Bone marrow (tissue), 2 donors: ENCODE results near the gene PROSER3.
"Not testable (repeated sequence)": the region's sequence is repeated elsewhere in the genome, so short reads cannot be mapped to it uniquely, and the experiment has no call there.

Experiments
- DNase-seq, 2 donors: peaks; one replicate each; lab custom pipeline; 2025; lab: John Stamatoyannopoulos, UW

The PROSER3 gene

DNA sequence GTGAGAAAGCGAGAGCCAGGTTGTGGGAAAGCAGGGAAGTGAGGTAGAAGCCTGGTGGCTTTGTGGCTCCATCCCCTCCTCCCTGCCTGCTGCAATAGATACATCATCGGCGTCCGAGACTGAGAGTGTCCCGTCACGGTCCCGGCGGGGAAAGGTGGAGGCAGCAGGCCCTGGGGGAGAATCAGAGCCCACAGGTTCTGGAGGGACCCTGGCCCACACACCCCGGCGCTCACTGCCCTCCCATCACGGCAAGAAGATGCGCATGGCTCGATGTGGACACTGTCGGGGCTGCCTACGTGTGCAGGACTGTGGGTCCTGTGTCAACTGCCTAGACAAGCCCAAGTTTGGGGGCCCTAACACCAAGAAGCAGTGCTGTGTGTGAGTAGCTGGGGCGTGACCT is 35.1 kb upstream of the PROSER3 start:
- DNase-seq, result no peak

DNA sequence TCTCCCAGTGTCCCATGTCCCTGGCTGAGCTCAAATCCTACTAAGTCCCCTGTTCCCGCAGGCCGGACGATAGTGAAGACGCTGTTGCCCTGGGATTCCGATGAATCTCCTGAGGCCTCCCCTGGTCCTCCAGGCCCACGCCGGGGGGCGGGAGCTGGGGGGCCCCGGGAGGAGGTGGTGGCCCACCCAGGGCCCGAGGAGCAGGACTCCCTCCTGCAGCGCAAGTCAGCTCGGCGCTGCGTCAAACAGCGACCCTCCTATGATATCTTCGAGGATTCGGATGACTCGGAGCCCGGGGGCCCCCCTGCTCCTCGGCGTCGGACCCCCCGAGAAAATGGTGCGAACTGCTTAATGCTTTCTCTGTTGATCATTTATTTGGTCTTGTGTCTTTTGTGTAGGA is 34.3 kb upstream of the PROSER3 start:
- DNase-seq, result no peak

DNA sequence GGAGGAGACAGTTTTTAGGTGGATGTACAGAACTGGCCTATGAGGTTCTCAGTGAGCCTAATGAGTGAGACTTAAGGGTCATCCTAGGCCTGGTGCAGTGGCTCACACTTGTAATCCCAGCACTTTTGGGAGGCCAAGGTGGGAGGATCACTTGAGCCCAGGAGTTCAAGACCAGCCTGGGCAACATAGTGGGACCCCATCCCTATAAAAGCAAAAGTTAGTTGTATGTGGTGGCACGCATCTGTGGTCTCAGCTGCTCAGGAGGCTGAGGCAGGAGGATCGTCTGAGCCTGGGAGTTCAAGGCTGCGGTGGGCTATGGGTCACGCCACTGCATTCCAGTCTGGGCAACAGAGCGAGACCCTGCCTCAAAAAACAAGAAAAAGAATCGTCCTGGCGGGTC is 33.8 kb upstream of the PROSER3 start:
- DNase-seq, result not testable (repeated sequence)

DNA sequence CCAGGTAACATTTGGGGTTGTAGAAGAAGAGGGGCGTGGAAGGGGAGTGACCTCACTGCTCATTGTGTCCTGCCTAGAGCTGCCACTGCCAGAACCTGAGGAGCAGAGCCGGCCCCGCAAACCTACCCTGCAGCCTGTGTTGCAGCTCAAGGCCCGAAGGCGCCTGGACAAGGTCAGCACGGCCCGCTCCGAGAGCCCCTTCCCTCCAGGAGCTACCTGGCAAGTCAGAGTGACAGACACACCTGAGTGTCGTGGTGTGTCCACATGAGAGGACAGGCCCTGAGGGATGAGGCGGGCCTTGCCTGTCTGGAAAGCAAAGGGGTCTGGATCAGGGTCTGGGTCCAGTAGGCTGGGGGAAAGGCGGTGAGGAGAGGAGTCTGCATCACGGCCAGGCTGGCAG is 33.4 kb upstream of the PROSER3 start:
- DNase-seq, result no peak

DNA sequence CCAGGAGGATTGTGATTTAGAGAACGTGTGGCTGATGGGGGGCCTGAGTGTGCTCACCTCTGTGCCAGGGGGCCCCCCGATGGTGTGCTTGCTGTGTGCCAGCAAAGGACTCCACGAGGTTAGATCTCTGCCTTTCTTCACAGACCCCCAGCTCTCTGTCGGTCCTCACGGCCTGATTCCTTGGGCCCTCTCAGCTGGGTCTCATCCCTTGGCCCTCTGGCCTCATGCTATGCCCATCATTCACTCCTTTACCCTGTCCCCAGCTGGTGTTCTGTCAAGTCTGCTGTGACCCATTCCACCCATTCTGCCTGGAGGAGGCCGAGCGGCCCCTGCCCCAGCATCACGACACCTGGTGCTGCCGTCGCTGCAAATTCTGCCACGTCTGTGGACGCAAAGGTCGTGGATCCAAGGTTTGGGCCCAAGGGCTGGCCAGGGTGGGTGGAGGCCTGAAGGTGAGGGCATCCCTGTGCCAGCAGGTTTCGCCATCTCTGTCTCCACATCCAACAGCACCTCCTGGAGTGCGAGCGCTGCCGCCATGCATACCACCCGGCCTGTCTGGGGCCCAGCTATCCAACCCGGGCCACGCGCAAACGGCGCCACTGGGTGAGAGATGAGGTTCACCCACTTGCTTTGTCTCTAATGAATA is 32.6 kb upstream of the PROSER3 start:
- no peak for DNase-seq

DNA sequence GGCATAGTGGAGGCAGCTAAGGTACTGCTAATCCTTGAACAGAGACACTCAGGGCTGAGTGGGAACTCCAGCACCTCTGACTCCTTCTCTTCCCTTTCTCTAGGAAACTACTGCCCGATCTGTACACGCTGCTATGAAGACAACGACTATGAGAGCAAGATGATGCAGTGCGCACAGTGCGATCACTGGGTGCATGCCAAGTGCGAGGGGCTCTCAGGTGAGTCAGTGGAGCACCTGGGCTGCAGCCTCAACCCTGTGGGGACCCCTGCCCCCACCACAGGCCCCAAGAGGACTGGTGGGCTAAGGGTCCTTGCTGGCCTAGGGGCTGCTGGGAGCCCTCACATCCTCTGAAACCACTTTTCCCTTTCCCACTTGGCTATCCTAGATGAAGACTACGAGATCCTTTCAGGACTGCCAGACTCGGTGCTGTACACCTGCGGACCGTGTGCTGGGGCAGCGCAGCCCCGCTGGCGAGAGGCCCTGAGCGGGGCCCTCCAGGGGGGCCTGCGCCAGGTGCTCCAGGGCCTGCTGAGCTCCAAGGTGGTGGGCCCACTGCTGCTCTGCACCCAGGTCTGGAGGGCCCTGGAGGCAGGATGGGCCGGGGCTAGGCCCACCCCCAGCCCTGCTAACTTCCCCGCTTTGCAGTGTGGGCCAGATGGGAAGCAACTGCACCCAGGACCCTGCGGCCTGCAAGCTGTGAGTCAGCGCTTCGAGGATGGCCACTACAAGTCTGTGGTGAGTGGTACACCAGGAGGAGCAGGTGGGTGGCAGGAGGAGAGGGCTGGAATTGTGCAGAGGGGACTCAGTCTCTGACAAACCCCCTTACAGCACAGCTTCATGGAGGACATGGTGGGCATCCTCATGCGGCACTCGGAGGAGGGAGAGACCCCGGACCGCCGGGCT is 30.7 kb upstream of the PROSER3 start:
- DNase-seq, result no peak

DNA sequence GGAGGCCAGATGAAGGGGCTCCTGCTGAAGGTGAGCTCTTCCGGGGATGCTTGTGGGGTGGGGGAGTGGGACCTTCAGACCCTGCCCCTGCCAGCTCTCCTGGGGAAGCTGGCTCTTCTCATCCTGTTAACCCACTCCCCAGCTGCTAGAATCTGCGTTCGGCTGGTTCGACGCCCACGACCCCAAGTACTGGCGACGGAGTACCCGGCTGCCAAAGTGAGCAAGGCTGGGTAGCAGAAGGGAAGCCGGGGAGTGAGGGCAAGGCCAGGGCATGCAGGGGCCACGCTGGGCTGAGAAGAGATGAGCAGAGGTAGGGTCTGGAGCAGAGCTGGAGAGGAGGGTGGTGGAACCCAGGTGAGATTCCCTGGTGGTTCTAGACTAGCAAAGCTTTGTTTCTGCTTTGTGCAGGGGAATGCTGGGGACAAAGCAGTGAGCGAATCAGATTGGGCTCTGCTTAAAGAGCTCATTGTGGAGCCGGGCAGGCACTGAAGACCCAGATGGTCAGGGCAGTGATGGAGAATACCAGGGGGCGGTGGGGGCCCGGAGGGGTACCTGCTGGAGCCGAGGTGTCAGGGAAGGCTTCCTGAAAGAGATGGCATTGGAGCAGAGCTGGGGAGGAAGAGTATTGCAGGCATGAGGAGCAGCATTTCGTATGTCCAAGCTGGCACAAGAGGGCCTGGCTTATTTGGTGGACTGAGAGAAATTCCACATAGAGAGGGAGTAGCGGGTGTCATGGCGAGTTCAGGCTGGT is 29.8 kb upstream of the PROSER3 start:
- DNase-seq, result no peak

DNA sequence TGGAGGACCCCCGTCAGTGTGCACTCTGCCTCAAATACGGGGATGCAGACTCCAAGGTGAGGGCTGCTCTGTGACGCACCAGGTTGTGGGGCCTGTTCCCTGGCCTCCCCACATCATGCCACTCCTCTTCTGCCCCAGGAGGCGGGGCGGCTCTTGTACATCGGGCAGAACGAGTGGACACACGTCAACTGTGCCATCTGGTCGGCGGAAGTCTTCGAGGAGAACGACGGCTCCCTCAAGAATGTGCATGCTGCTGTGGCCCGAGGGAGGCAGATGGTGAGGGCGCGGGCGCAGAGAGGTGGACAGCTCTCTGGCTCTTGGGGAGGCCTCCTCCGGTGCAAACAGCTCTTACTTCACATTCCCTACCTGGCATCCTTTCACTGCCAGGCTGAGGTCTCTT is 29.0 kb upstream of the PROSER3 start:
- DNase-seq, result no peak

DNA sequence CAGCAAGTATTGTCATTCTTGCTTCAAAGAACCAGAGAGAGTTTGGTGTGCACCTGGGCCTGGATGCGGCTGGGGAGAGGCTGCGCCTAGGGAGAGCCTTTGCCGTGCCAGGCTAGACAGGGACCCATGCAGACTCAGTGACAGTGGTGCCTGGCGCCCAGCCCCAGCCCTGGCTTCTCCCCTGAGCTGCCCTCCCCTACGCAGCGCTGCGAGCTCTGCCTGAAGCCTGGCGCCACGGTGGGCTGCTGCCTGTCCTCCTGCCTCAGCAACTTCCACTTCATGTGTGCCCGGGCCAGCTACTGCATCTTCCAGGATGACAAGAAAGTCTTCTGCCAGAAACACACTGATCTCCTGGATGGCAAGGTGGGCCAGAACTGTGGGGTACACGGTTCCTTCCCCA is 28.2 kb upstream of the PROSER3 start:
- DNase-seq, result no peak

DNA sequence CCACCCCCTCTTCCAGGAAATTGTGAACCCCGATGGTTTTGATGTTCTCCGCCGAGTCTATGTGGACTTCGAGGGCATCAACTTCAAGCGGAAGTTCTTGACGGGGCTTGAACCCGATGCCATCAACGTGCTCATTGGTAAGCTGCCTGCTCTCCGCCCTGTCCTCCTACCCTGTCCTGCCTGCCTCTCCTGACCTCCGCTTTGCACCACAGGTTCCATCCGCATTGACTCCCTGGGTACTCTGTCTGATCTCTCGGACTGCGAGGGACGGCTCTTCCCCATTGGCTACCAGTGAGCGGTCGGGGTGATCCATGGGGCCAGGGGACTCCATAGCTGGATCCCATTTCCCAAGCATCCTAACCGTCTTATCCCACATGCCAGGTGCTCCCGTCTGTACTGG is 27.6 kb upstream of the PROSER3 start:
- no peak for DNase-seq

DNA sequence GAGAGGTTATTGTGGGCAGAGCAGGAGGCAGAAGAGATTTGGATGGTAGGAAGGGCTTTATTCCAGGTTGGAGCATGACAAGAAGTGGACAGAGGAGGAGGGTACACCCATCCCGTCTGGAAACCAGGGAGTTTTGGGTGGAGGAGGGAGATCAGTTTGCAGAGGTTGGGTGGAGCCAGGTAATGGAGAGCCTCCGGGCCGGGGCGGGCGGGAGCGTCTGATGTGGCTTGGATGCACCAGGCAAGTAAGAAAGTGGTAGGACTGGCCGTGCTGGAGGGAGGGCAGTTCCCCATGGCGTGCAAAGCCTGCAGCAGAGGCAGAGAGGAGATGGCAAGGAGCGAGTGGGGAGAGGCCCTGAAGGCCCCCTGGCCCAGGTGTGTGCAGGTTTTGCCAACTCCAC is 26.6 kb upstream of the PROSER3 start:
- no peak for DNase-seq

DNA sequence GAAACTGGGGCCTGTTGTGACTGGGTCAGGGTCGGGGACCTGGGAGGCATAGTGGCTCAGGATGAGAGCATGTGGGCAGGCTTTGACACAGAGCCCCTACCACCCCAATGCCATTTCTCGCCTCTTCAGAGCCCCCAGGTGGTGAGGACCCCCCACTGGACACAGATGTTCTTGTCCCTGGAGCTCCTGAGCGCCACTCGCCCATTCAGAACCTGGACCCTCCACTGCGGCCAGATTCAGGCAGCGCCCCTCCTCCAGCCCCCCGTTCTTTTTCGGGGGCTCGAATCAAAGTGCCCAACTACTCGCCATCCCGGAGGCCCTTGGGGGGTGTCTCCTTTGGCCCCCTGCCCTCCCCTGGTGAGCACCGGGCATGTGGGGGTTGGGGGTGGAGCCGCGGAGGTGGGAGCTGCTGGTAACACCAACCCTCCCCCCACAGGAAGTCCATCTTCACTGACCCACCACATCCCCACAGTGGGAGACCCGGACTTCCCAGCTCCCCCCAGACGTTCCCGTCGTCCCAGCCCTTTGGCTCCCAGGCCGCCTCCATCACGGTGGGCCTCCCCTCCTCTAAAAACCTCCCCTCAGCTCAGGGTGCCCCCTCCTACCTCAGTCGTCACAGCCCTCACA is 26.1 kb upstream of the PROSER3 start:
- no peak for DNase-seq

DNA sequence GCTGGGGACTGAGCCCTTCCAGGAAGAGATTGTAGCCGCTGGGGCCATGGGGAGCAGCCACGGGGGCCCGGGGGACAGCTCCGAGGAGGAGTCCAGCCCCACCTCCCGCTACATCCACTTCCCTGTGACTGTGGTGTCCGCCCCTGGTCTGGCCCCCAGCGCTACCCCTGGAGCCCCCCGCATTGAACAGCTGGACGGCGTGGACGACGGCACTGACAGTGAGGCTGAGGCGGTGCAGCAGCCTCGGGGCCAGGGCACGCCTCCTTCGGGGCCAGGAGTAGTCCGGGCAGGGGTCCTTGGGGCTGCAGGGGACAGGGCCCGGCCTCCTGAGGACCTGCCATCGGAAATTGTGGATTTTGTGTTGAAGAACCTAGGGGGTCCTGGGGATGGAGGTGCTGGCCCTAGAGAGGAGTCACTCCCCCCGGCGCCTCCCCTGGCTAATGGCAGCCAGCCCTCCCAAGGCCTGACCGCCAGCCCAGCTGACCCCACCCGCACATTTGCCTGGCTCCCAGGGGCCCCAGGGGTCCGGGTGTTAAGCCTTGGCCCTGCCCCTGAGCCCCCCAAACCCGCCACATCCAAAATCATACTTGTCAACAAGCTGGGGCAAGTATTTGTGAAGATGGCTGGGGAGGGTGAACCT is 25.3 kb upstream of the PROSER3 start:
- no peak for DNase-seq

DNA sequence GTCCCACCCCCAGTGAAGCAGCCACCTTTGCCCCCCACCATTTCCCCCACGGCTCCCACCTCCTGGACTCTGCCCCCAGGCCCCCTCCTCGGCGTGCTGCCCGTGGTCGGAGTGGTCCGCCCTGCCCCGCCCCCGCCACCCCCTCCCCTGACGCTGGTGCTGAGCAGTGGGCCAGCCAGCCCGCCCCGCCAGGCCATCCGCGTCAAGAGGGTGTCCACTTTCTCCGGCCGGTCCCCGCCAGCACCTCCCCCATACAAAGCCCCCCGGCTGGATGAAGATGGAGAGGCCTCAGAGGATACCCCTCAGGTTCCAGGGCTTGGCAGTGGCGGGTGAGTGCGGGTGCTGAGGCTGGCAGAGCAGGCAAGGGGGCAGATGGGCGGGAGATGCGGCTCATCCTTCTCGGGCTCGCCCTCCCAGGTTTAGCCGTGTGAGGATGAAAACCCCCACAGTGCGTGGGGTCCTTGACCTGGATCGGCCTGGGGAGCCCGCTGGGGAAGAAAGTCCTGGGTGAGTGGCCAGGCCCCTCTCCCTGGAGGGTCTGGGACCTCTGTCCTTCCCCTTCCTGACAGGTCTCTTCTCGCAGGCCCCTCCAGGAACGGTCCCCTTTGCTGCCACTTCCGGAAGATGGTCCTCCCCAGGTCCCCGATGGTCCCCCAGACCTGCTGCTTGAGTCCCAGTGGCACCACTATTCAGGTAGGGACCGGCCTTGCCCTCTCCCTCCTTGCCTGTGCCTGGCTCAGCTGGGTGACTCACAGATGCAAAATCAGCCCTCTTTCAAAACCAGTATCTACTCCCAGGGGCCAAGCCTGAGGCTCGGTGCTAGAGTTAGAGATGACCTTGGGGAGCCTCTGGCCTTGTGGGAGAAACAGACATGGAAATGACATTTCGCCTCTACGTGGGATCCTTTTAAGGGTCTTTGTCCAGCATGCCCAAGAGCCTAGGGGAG is 24.5 kb upstream of the PROSER3 start:
- DNase-seq, result no peak

DNA sequence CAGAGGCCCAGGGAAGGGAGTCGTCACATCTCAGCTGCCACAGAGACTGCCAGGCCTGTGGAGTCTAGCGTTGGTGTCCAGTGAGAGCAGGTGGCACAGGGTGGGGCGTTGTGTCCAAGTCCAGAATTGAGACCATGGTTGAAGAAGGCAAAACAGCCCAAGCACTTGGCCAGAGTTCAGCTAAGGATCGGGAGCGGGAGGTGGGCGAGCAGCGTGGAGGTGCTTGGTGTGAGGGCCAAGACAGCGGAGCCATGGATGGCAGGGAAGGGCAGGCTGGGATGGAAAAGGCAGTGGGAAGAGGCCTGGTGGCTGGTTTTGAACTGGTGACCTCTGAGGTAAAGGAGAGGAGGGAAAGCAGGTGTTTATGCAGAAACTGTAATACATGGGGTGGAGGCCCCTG is 23.7 kb upstream of the PROSER3 start:
- no peak for DNase-seq

DNA sequence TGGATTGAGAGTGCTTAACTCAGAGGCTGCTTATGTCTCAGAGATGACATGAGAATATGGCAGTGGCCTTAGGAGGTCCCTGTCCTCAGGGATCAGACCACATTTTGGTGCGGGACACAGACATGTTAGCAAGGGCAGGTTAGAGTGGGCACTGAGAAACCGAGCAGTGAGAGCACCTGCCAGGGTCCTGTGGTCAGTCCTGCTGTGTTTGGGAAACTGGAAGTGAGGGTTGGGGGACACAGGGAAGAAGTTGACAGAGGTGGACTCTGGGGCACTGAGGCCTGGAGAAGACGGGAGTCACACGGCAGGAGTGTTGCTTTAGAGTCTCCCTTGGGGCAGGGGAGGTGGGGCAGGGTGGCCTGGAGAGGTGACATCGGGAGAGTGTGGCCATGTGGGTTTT is 23.1 kb upstream of the PROSER3 start:
- no peak for DNase-seq

DNA sequence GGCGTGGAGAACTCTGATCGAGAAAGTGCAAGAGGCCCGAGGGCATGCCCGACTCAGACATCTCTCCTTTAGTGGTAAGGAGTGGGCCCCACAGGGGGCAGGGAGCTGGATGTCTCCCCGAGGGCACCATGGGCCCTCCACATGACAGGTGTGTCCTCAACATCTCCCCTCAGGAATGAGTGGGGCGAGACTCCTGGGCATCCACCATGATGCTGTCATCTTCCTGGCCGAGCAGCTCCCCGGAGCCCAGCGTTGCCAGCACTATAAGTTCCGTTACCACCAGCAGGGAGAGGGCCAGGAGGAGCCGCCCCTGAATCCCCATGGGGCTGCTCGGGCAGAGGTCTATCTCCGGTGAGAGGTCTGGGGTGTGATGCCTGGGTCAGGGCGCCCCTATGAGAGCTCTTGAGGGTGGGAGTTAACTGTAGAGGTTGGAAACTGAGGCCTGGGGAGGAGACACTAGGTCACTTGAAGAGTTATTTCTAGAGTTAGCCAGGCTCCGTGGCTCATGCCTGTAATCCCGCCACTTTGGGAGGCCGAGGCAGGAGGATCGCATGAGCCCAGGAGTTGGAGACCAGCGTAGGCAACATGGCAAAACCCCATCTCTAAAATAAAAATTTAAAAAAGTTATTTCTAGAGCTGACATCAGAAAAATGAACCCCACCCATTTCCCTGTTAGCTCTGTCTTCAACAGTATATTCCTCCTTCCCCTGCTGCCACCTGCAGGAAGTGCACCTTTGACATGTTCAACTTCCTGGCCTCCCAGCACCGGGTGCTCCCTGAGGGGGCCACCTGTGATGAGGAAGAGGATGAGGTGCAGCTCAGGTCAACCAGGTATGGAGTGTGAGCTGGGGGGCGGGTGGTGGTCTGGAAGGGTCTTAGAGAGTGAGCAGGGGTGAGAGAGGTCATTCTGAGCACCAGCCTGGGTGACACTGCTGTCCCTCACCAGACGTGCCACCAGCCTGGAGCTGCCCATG is 20.8 kb upstream of the PROSER3 start:
- no peak for DNase-seq

DNA sequence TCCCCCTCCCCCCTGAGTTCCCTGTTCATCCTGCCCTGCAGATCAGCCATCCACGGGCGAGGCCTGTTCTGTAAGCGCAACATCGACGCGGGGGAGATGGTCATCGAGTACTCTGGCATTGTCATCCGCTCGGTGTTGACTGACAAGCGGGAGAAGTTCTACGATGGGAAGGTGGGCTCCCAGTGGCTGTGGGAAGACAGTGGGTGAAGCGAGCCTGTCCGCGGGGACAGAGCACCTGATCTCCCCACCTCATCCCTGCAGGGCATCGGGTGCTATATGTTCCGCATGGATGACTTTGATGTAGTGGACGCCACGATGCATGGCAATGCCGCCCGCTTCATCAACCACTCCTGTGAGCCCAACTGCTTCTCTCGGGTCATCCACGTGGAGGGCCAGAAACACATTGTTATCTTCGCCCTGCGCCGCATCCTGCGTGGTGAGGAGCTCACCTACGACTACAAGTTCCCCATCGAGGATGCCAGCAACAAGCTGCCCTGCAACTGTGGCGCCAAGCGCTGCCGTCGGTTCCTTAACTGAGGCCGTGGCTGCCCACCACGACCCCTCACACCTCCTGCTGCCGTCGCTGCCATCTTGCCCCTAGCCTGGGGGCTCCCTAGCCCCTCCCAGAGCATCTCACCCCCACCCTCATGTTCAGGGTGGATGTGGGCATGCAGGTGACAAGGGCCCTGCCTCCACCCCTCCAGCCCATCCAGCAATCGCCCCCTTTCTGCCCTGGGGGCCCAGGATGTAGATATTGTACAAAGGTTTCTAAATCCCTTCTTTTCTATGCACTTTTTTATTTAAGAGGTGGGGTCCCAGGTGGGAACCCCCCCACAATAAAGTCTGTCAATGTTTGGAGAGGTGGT is 19.7 kb upstream of the PROSER3 start:
- no peak for DNase-seq

DNA sequence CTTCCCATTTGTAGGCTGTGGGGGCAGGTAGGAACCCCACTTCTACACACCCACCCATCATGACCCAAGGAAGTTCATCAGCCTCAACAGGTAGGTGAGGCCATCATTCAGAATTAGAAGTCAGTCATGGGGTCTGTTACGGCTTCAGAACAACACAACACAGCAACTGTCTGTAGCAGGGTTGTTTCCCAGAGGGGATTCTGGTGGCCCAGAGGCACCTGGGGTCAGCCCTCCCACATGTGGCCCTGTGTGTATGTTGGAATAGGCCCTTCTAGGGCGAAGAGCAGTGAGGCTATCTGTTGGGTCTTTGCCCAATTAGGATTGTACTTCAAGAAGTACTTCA is 19.1 kb upstream of the PROSER3 start:
- no peak for DNase-seq
